Neutrophil (primary cell): ENCODE measurements around the gene DUS1L.

ENCODE experiments used
- H3K27ac ChIP-seq: fragments of 200-600 bp; sonication (generic); 2 replicates; pipeline ENCODE4 v1.5.1; 2016; ENCODE audit warnings: mild to moderate bottlenecking, moderate library complexity
- H3K27me3 ChIP-seq: fragments of 200-600 bp; sonication (generic); 2 replicates; pipeline ENCODE4 v1.6.0; 2016; ENCODE audit warnings: mild to moderate bottlenecking
- H3K36me3 ChIP-seq: fragments of 200-600 bp; sonication (generic); 2 replicates; pipeline ENCODE4 v1.5.1; 2017
- H3K4me1 ChIP-seq, 2 experiments: fragments of 200-600 bp in 1 of 2; sonication (generic) in 1 of 2; 1 replicate in 1 of 2; 2 replicates in 1 of 2; pipeline versions ENCODE4 v1.5.1 to v1.6.1; 2013 to 2016; ENCODE audit warnings: low read depth in 1 of 2, low read length in 1 of 2, mild to moderate bottlenecking in 1 of 2, moderate library complexity in 1 of 2; ENCODE audit not compliant: control insufficient read depth in 1 of 2, insufficient read depth in 1 of 2
- H3K4me3 ChIP-seq, 2 experiments: fragments of 200-600 bp in 1 of 2; sonication (generic) in 1 of 2; 1 replicate in 1 of 2; 2 replicates in 1 of 2; pipeline ENCODE4 v1.5.1; 2013 to 2016; ENCODE audit warnings: low read depth in 1 of 2, low read length in 1 of 2, mild to moderate bottlenecking in 1 of 2, moderate library complexity in 1 of 2
- H3K9me3 ChIP-seq: fragments of 200-600 bp; sonication (generic); 2 replicates; pipeline ENCODE4 v1.5.1; 2016
- TF ChIP-seq, protein P1 (sequence below): fragments of 200-600 bp; sonication (generic); IDR thresholded peaks from 2 replicates; pipeline ENCODE4 v1.5.1; 2016; ENCODE audit warnings: antibody characterized with exemption

Gene DUS1L

DNA sequence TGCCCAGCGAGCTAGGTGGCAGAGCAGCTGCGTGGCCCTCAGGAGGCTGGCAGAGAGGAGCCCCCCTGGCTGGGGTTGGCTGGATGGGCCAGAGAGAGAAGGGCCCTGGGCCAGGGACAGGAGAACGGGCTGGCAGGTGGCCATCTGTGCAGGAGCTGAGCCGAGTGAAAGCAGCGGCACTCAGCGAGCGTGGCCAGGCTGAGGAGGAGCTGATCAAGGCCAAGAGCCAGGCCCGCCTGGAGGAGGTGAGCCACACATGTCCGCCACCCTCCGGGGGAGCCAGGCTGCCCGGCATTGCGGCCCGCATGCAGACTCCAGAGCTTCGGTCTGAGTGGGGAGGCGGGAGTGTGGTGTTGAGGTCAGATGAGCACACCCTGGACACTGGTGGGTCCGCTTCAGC is 36.2 kb downstream of the DUS1L start:
- TF ChIP-seq, protein P1, sequence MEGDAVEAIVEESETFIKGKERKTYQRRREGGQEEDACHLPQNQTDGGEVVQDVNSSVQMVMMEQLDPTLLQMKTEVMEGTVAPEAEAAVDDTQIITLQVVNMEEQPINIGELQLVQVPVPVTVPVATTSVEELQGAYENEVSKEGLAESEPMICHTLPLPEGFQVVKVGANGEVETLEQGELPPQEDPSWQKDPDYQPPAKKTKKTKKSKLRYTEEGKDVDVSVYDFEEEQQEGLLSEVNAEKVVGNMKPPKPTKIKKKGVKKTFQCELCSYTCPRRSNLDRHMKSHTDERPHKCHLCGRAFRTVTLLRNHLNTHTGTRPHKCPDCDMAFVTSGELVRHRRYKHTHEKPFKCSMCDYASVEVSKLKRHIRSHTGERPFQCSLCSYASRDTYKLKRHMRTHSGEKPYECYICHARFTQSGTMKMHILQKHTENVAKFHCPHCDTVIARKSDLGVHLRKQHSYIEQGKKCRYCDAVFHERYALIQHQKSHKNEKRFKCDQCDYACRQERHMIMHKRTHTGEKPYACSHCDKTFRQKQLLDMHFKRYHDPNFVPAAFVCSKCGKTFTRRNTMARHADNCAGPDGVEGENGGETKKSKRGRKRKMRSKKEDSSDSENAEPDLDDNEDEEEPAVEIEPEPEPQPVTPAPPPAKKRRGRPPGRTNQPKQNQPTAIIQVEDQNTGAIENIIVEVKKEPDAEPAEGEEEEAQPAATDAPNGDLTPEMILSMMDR, result no peak
- H3K36me3 ChIP-seq, result no peaks in the 10 kb centered on the region
- no peak overlapping the region for H3K4me3 ChIP-seq
- H3K27me3 ChIP-seq, result peaks cover 24% of the 10 kb centered on the region
- no peaks in the 10 kb centered on the region for H3K9me3 ChIP-seq
- no peak overlapping the region for H3K27ac ChIP-seq
- peaks cover 18 to 26% of the 10 kb centered on the region in 2 experiments for H3K4me1 ChIP-seq

DNA sequence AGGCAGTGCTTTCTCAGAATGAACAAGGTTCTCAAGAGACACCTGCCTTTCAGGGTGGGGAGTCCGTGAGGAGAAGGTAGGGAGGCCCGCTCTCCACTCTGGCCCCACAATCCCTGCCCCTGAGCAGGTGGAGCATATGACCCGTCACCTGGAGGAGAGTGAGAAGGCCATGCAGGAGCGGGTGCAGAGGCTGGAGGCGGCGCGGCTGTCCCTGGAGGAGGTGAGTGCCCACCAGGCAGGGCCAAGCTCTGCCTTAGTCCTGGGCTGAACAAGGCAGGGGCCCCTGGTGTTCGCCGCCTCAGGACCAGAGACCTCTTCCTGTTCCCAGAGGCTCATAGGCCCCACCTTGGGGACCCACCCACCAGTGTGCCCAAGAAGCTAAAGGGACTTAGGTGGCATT is 36.6 kb downstream of the DUS1L start:
- Histone ChIP-seq H3K27me3 (peaks cover 24% of the 10 kb centered on the region), H3K4me1 (peaks cover 21 to 28% of the 10 kb centered on the region in 2 experiments), H3K4me3 (no peak overlapping the region), H3K9me3 (no peaks in the 10 kb centered on the region), H3K27ac (no peak overlapping the region), H3K36me3 (no peaks in the 10 kb centered on the region)
- TF ChIP-seq, protein P1, result no peak

DNA sequence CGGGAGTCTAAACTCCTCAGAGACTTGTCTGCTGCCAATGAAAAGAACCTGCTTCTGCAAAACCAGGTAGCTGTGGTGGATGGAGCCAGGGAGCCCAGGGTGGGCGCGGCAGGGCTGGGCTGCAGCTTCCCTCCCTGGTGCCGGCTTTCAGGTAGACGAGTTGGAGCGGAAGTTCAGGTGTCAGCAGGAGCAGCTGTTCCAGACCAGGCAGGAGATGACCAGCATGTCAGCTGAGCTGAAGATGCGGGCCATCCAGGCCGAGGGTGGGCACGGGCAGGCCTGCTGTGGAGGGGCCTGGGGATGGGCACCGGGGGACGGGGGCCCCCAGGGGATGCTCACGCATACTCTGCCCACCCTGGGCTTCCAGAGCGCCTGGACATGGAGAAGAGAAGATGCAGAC is 37.4 kb downstream of the DUS1L start:
- Histone ChIP-seq H3K27me3 (peaks cover 24% of the 10 kb centered on the region), H3K4me1 (peaks cover 28 to 35% of the 10 kb centered on the region in 2 experiments), H3K27ac (no peak overlapping the region), H3K36me3 (no peaks in the 10 kb centered on the region), H3K4me3 (no peak overlapping the region), H3K9me3 (no peaks in the 10 kb centered on the region)
- TF ChIP-seq, protein P1, result no peak

DNA sequence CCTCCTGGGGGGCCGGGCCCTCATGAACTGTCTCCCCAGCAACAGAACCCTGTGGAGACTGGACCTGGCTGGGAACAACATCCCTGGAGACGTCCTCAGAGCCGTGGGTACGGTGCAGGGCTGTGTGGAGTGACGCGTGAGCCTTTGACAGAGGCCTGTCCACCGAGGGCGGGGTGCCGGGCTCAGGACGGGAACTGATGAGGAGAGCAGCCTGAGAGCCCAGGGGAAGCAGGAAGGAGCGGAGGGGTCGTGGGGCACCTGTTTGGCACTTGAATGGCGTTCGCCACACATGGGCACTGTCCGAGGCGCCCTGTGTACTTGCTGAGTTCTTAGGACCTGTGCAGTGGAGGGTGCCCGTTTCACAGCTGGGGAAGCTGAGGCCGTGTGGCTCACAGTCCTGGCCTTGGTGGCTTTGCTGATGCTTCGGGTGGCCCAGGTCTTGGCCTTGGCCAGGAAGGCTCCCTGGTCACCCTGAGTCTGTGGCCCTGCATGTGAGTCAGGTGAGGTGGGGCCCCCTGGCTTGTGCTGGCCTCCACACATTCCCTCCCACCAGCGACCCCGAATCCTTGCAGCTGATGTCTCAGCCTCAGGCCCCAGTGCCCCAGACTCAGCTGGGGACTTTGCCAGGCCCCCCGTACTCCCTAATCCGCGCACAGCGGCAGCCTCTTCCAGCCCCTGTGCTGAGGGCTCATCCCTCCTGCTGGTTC is 40.0 kb downstream of the DUS1L start:
- peaks cover 4% of the 10 kb centered on the region for H3K27me3 ChIP-seq
- peaks cover 34 to 37% of the 10 kb centered on the region in 2 experiments for H3K4me1 ChIP-seq
- H3K27ac ChIP-seq, result no peak overlapping the region
- H3K36me3 ChIP-seq, result no peaks in the 10 kb centered on the region
- H3K9me3 ChIP-seq, result no peaks in the 10 kb centered on the region
- TF ChIP-seq, protein P1, result no peak
- no peak overlapping the region for H3K4me3 ChIP-seq

DNA sequence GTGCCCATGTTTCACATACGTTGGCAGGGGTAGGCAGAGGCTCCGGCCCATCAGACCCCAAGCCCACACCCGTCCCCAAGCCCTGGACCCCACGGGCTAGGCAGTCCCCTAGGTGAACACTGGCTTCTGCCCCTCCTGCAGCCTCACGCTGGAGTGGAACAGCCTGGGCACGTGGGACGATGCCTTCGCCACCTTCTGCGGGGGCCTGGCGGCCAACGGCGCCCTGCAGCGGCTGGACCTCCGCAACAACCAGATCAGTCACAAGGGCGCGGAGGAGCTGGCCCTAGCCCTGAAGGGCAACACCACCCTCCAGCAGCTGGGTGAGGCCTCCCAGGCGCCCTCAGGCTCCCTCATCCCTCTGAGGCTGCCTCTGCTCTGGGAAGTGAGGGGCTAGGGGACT is 40.7 kb downstream of the DUS1L start:
- TF ChIP-seq, protein P1, result no peak
- Histone ChIP-seq H3K27me3 (no peaks in the 10 kb centered on the region), H3K9me3 (no peaks in the 10 kb centered on the region), H3K4me1 (peaks cover 27 to 30% of the 10 kb centered on the region in 2 experiments), H3K4me3 (no peak overlapping the region), H3K27ac (no peak overlapping the region), H3K36me3 (no peaks in the 10 kb centered on the region)
